ENCODE results near the gene RWDD4.

DNA sequence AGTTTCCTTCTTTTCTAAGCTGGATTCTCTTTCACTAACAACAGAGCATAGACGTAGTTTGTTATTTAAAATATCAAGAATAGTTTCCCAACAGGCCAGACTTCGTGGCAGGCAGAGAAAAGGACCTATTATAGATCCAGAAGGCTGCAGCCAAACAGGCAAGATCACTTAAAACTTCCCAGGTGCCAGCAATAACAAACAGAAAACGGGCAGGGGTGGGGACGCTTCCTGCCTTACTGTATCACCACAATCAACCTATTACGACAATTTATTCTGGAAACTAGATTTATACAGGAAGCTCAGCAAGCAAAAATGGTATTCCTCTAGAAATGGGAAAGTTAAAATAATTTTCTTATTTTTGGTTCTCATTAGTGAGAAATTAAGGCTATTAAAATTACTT lies 22.1 kb downstream of the RWDD4 start:
- TF ChIP-seq CTCF (conservative IDR thresholded peaks at IDR 0.05 in 1 of 2, IDR thresholded peaks at IDR 0.05 in 1 of 2; ENCODE audit: extremely low read depth in 1 of 2, insufficient read depth in 1 of 2, low read depth in 1 of 2, low read length in 2 of 2): no peak
- TF ChIP-seq EZH2 (IDR thresholded peaks at IDR 0.05; ENCODE audit: borderline replicate concordance, low read length): no peak
